ENCODE measurements around the gene SORCS2.

DNA sequence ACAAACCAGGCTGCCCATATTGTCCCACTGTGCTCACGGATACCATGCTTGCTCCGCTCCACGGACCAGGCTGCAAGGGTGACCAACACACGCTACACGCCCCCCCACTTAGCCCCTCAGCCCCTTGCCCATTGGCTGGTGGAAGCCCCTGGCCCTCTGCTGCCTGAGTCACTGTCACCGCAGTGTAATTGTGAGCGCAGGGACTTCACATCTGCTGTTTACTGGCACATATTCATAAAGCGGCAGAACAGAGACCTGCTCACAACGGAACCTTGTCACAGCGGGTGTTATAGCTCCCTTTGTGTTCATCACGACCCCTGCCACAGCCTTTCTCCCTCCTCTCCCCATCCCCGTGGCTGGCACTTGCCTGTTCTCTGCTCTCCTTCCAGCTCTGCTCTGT lies 158.7 kb downstream of the SORCS2 start:
- TF ChIP-seq, protein P1, sequence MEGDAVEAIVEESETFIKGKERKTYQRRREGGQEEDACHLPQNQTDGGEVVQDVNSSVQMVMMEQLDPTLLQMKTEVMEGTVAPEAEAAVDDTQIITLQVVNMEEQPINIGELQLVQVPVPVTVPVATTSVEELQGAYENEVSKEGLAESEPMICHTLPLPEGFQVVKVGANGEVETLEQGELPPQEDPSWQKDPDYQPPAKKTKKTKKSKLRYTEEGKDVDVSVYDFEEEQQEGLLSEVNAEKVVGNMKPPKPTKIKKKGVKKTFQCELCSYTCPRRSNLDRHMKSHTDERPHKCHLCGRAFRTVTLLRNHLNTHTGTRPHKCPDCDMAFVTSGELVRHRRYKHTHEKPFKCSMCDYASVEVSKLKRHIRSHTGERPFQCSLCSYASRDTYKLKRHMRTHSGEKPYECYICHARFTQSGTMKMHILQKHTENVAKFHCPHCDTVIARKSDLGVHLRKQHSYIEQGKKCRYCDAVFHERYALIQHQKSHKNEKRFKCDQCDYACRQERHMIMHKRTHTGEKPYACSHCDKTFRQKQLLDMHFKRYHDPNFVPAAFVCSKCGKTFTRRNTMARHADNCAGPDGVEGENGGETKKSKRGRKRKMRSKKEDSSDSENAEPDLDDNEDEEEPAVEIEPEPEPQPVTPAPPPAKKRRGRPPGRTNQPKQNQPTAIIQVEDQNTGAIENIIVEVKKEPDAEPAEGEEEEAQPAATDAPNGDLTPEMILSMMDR (IDR thresholded peaks at IDR 0.05): no peak
- no peak for TF ChIP-seq POLR2AphosphoS5 (IDR thresholded peaks at IDR 0.05; ENCODE audit: low read depth, low read length)
- TF ChIP-seq USF2 (IDR thresholded peaks at IDR 0.05; ENCODE audit: borderline replicate concordance, low read depth, low read length): no peak
- TF ChIP-seq SMC3 (IDR thresholded peaks at IDR 0.05; ENCODE audit: low read depth, low read length): no peak
- TF ChIP-seq EP300 (IDR thresholded peaks at IDR 0.05; ENCODE audit: borderline replicate concordance in 1 of 2, low read depth in 1 of 2, low read length in 1 of 2): no peak
- TF ChIP-seq YY1 (IDR thresholded peaks at IDR 0.05; ENCODE audit: low read depth): no peak
- no peak for TF ChIP-seq NRF1 (IDR thresholded peaks at IDR 0.05; ENCODE audit: low read depth, low read length)
- no peak for TF ChIP-seq JUND (IDR thresholded peaks at IDR 0.05)
- TF ChIP-seq CHD2 (IDR thresholded peaks at IDR 0.05; ENCODE audit: low read length, partially characterized antibody): no peak
- no peak for TF ChIP-seq ZBTB33 (IDR thresholded peaks at IDR 0.05; ENCODE audit: borderline replicate concordance, low read depth)
- no peak for TF ChIP-seq SIN3A (IDR thresholded peaks at IDR 0.05; ENCODE audit: borderline replicate concordance, low read depth, low read length)
- no peak for TF ChIP-seq RCOR1 (IDR thresholded peaks at IDR 0.05; ENCODE audit: low read length)
- TF ChIP-seq RFX5 (IDR thresholded peaks at IDR 0.05; ENCODE audit: low read length): no peak
- no peak for TF ChIP-seq USF1 (IDR thresholded peaks at IDR 0.05; ENCODE audit: borderline replicate concordance, low read depth)

All from SK-N-SH (cell line).